ENCODE results near the gene EIF6.

GRCh38 chr20:35311409-35311808 is 26.8 kb upstream of the EIF6 start:
- TF ChIP-seq CTCF (IDR thresholded peaks at IDR 0.05; ENCODE audit: poor library complexity, severe bottlenecking), result no peak
- TF ChIP-seq RAD21 (conservative IDR thresholded peaks at IDR 0.05), result no peak
- no peak for TF ChIP-seq POLR2AphosphoS5 (IDR thresholded peaks at IDR 0.05)
- TF ChIP-seq EP300 (conservative IDR thresholded peaks at IDR 0.05; ENCODE audit: poor library complexity, severe bottlenecking), result no peak

Measured in neural cell (in vitro differentiated cells).